GM12878 (cell line): Measurements from ENCODE around the gene USP34. TPM values are rescaled to one million over a fixed set of nuclear protein-coding genes. Genes with fewer than 3 reads are reported as not detected.

Experiments
- ATF3 ChIP-seq: IDR thresholded peaks from 2 replicates; pipeline ENCODE4 v1.6.1; 2011; ENCODE audit warnings: low read depth, mild to moderate bottlenecking, low read length, moderate library complexity, borderline replicate concordance; ENCODE audit errors: extremely low read depth
- ATF7 ChIP-seq: fragments of 450-650 bp; IDR thresholded peaks from 2 replicates; pipeline ENCODE4 v1.6.1; 2016; ENCODE audit warnings: low read depth, mild to moderate bottlenecking
- BACH1 ChIP-seq: fragments of 450-650 bp; IDR thresholded peaks from 2 replicates; pipeline ENCODE4 v1.6.1; 2017; ENCODE audit warnings: mild to moderate bottlenecking, borderline replicate concordance
- BCL11A ChIP-seq: IDR thresholded peaks from 2 replicates; pipeline ENCODE4 v1.6.1; 2011; ENCODE audit warnings: low read depth, low read length
- BMI1 ChIP-seq: fragments of 450-650 bp; IDR thresholded peaks from 2 replicates; pipeline ENCODE4 v1.6.1; 2016; ENCODE audit warnings: mild to moderate bottlenecking, moderate library complexity, borderline replicate concordance
- EZH2 ChIP-seq: IDR thresholded peaks from 2 replicates; pipeline ENCODE4 v1.6.1; 2012; ENCODE audit warnings: low read depth, mild to moderate bottlenecking, control low read depth, inconsistent platforms, low read length, borderline replicate concordance; ENCODE audit not compliant: control insufficient read depth
- HDAC6 ChIP-seq: fragments of 200-600 bp; sonication (generic); IDR thresholded peaks from one replicate; pipeline ENCODE4 v1.8.0; 2017; ENCODE audit warnings: antibody characterized with exemption; ENCODE audit not compliant: unreplicated experiment
- IKZF1 ChIP-seq: fragments of 450-650 bp; conservative IDR thresholded peaks from 2 replicates; pipeline ENCODE4 v1.6.1; 2017; ENCODE audit warnings: antibody characterized with exemption, mild to moderate bottlenecking
- JUNB ChIP-seq: IDR thresholded peaks from 2 replicates; pipeline ENCODE4 v1.6.1; 2016; ENCODE audit warnings: antibody characterized with exemption, mild to moderate bottlenecking
- JUND ChIP-seq: IDR thresholded peaks from 2 replicates; pipeline ENCODE4 v1.6.1; 2012; ENCODE audit warnings: low read depth, mild to moderate bottlenecking, low read length, improper control_type of control experiment, moderate library complexity
- KAT2A ChIP-seq: conservative IDR thresholded peaks from 2 replicates; pipeline ENCODE4 v1.6.1; 2011; ENCODE audit warnings: low read depth, low read length; ENCODE audit not compliant: control insufficient read depth
- KLF5 ChIP-seq: fragments of 450-650 bp; IDR thresholded peaks from 2 replicates; pipeline ENCODE4 v1.6.1; 2014; ENCODE audit warnings: mild to moderate bottlenecking; ENCODE audit not compliant: partially characterized antibody
- MLLT1 ChIP-seq: fragments of 450-650 bp; IDR thresholded peaks from 2 replicates; pipeline ENCODE4 v1.6.1; 2016; ENCODE audit warnings: mild to moderate bottlenecking
- MTA2 ChIP-seq: fragments of 450-650 bp; IDR thresholded peaks from 2 replicates; pipeline ENCODE4 v1.6.1; 2016; ENCODE audit warnings: low read depth, mild to moderate bottlenecking, moderate library complexity
- MYB ChIP-seq: fragments of 150-350 bp; IDR thresholded peaks from 2 replicates; pipeline ENCODE4 v1.6.1; 2014; ENCODE audit warnings: mild to moderate bottlenecking, low read depth, low read length, borderline replicate concordance
- MYC ChIP-seq: IDR thresholded peaks from 2 replicates; pipeline ENCODE4 v1.6.1; 2011; ENCODE audit warnings: mild to moderate bottlenecking, low read length, moderate library complexity, inconsistent platforms; ENCODE audit not compliant: insufficient read depth, insufficient replicate concordance, insufficient read length, severe bottlenecking
- NR2C2 ChIP-seq: IDR thresholded peaks from 2 replicates; pipeline ENCODE4 v1.6.1; 2011; ENCODE audit warnings: borderline replicate concordance, low read depth; ENCODE audit not compliant: control insufficient read depth, insufficient read length
- PAX5 ChIP-seq: IDR thresholded peaks from 2 replicates; pipeline ENCODE4 v1.6.1; 2011; ENCODE audit warnings: low read depth, low read length, borderline replicate concordance
- POLR2A ChIP-seq: IDR thresholded peaks from 2 replicates; pipeline ENCODE4 v1.6.1; 2011; ENCODE audit warnings: low read depth, mild to moderate bottlenecking, low read length
- POU2F2 ChIP-seq: IDR thresholded peaks from 3 replicates; pipeline ENCODE4 v1.6.1; 2011; ENCODE audit warnings: low read depth, mild to moderate bottlenecking, low read length, borderline replicate concordance
- RFX5 ChIP-seq: IDR thresholded peaks from 2 replicates; pipeline ENCODE4 v1.6.1; 2011; ENCODE audit warnings: low read depth, low read length, improper control_type of control experiment
- SMARCA5 ChIP-seq: fragments of 450-650 bp; IDR thresholded peaks from 2 replicates; pipeline ENCODE4 v1.6.1; 2017; ENCODE audit warnings: mild to moderate bottlenecking
- SUPT20H ChIP-seq: IDR thresholded peaks from 2 replicates; pipeline ENCODE4 v1.6.1; 2011; ENCODE audit warnings: low read depth, mild to moderate bottlenecking, low read length, moderate library complexity, borderline replicate concordance; ENCODE audit not compliant: control insufficient read depth
- TCF3 ChIP-seq: IDR thresholded peaks from 2 replicates; pipeline ENCODE4 v1.6.1; 2012; ENCODE audit warnings: low read depth, mild to moderate bottlenecking, low read length, borderline replicate concordance; ENCODE audit not compliant: insufficient read depth
- USF2 ChIP-seq: IDR thresholded peaks from 2 replicates; pipeline ENCODE4 v1.6.1; 2011; ENCODE audit warnings: low read depth, low read length, improper control_type of control experiment, borderline replicate concordance
- ZBED1 ChIP-seq: IDR thresholded peaks from 2 replicates; pipeline ENCODE4 v1.6.1; 2016; ENCODE audit warnings: borderline replicate concordance
- ZNF384 ChIP-seq: IDR thresholded peaks from 2 replicates; pipeline ENCODE4 v1.6.1; 2012; ENCODE audit warnings: low read depth, mild to moderate bottlenecking, low read length, improper control_type of control experiment, borderline replicate concordance
- ZSCAN29 ChIP-seq: fragments of 450-650 bp; IDR thresholded peaks from 2 replicates; pipeline ENCODE4 v1.6.1; 2017; ENCODE audit warnings: mild to moderate bottlenecking, moderate library complexity
- polyA plus RNA-seq, 11 experiments: library from polyadenylated mRNA; depleted of rRNA in 4 of 11; unstranded in 6 of 11; stranded (reverse) in 5 of 11; fragments of >200 nt; fragmentation: Nextera tagmentation in 4 of 11; fragmentation: Illumina TruSeq in 1 of 11; extraction: Ambion mirVana in 4 of 11; extraction: Trizol in 1 of 11; gene quantifications; 1 replicate in 1 of 11; 2 replicates in 10 of 11; pipeline versions ENCODE4 v1.2.1 to v1.2.3, GENCODE V29; 2011 to 2016; ENCODE audit warnings: inconsistent platforms in 2 of 11, missing spikeins in 2 of 11, low read depth in 1 of 11
- total RNA-seq, 4 experiments: library from RNA; depleted of rRNA in 3 of 4; stranded (reverse); fragments of >200 nt in 3 of 4; fragmentation: Illumina TruSeq in 1 of 4; extraction: Trizol in 1 of 4; gene quantifications; 2 replicates each; pipeline versions ENCODE4 v1.2.1 to v1.2.3, GENCODE V29; 2013 to 2021

The USP34 gene
- total and polyA plus RNA-seq, 10 of the 15 experiments (the other 5 are each of a cell fraction or from before 2014, with no cell fraction given), result 26.2 to 106 (median 62.1) TPM

- TF ChIP-seq MYB, result no peak
- TF ChIP-seq SMARCA5, result 0 out of 2 replicates have a peak, but pooled peaks have one; percentile 27
- peak; percentile 82 for TF ChIP-seq ZSCAN29
- no peak for TF ChIP-seq POLR2A
- no peak for TF ChIP-seq HDAC6
- peak; percentile 27; the same call in 1 of the 2 replicates for TF ChIP-seq USF2
- 0 out of 3 replicates have a peak, but pooled peaks have one; percentile 44 for TF ChIP-seq POU2F2
- TF ChIP-seq SUPT20H, result no peak
- no peak; the same call in 1 of the 2 replicates for TF ChIP-seq ZBED1
- TF ChIP-seq KAT2A, result no peak
- peak; percentile 88 for TF ChIP-seq MLLT1
- no peak for TF ChIP-seq EZH2
- peak; percentile 97 for TF ChIP-seq ATF7
- TF ChIP-seq JUNB, result peak; percentile 84
- TF ChIP-seq BCL11A, result peak; percentile 76
- no peak for TF ChIP-seq ZNF384
- TF ChIP-seq RFX5, result peak; percentile 18; the same call in 1 of the 2 replicates
- TF ChIP-seq ATF3, result no peak
- no peak for TF ChIP-seq MYC
- TF ChIP-seq BACH1, result peak; percentile 98
- peak; percentile 99 for TF ChIP-seq MTA2
- peak; percentile 95 for TF ChIP-seq IKZF1
- peak; percentile 90 for TF ChIP-seq KLF5
- peak; percentile 88 for TF ChIP-seq BMI1
- TF ChIP-seq TCF3, result no peak
- TF ChIP-seq PAX5, result peak; percentile 78
- peak; percentile 76; the same call in 1 of the 2 replicates for TF ChIP-seq JUND
- TF ChIP-seq NR2C2, result no peak
Observed at GRCh38 chr2:61443342-61444041, 27.4 kb downstream of the USP34 start (continued).
